HG02623 (cell line): ENCODE measurements around the gene IMPA2.
A peak's percentile ranks its signal among the peaks of the same experiment; 100 is the strongest.
"Not testable (repeated sequence)": the region's sequence is repeated elsewhere in the genome, so short reads cannot be mapped to it uniquely, and the experiment has no call there.

Experiments
- ATAC-seq: cut with Tn5 transposase; IDR thresholded peaks from one replicate; pipeline ENCODE4 v1.9.1; 2021; ENCODE audit warnings: moderate library complexity; ENCODE audit not compliant: unreplicated experiment

IMPA2 gene

DNA sequence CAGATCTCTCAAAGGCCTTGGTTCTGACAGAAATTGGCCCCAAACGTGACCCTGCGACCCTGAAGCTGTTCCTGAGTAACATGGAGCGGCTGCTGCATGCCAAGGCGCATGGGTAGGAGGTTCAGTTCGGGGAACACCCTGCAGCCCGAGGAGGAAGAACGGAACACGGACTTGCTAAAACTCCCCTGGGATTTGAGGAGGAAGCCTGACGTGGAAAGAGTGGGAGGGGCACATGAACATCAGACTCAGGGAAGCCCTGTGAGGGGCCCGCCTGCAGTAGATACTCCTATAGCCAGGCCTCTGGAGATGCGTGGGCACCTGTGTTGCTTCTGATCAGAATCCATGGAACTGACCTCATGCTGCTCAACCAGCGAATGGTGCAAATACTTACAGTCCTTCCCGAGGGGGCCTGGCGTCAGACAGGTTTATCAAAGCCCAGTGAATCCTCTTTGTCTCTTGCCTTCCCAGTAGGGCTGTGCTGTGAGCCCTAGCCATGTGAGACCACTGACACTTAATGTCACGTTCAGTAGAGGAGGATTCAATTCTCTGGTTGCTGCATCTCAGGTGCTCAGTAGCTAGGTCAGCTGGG, 46.8 kb downstream of the IMPA2 start:
- ATAC-seq, result no peak

DNA sequence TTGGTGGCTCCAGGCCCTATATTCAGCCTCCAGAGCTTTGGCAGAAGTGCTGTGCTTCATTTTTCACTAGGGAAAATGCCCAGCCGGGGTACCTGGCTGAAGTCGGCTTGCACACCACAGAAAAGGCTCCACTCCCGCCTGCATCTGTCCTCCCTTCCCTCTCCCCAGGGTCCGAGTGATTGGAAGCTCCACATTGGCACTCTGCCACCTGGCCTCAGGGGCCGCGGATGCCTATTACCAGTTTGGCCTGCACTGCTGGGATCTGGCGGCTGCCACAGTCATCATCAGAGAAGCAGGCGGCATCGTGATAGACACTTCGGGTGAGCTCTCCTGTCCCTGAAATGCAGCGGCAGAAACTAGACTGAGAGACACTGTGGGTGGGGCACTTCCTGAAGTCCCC, 47.4 kb downstream of the IMPA2 start:
- no peak for ATAC-seq

DNA sequence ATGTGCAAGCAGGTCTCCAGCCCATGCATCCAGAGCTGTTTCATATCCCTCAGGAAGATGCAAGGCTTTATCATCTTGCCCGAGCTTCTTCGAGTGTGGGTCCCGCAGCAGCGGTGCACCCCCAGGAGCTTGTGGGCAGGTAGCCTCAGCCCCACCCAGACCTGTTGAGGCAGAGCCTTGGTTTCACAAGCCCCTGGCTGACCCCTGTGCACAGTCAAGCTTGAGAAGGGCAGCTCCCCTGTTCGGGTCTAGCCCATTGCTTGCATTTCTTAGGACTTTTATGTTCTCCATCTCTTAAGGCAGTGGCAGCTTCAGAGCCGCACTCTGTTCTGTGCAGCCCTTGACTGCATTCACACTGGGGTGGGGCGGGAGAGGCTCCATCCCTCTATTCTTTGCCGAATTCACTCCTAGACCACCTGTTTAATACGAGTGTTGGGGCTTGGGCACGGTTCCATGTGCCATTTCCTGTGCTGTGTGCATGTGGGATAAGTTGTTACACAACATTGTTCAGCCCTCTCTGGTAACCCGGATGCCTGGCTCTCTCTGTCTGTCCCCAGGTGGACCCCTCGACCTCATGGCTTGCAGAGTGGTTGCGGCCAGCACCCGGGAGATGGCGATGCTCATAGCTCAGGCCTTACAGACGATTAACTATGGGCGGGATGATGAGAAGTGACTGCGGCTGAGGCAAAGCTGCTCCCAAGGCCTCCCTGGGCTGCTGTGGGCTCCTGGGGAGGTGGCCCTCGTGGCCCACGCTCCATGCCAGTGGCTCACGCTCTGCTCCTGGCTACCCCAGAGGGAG, 48.7 kb downstream of the IMPA2 start:
- ATAC-seq, result no peak

DNA sequence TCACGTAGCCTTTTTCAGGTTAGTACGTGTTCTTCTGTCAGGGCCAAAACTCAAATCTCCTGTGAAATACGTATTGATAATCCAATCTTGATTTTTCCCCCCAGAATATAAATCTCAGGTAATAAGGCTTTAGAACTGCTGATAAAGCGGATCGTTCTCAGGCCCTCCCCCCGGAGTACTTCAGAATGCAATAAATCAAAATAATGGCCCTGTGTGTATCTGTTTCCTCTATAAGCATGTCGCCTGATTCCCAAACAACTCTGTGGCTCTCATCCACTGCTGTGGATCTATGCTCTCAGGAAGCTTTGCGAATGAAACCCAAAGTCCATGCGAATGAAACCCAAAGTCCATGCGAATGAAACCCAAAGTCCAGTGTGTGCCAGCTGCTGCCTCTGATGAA, 49.4 kb downstream of the IMPA2 start:
- ATAC-seq, result no peak

DNA sequence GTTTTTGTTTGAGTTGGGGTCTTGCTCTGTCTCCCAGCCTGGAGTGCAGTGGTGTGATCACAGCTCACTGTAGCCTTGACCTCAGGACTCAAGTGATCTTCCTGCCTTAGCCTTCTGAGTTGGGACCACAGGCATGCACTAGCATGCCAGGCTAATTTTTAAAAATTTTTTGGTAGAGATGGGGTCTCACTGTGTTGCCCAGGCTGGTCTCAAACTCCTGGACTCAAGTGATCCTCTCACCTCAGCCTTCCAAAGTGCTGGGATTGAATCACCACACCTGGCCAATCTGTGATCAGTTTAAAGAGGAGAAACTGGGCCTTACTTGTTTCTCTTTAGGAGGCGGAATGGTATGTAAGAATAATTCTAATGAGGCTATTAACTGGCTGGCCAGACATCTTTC, 49.9 kb downstream of the IMPA2 start:
- no peak for ATAC-seq

DNA sequence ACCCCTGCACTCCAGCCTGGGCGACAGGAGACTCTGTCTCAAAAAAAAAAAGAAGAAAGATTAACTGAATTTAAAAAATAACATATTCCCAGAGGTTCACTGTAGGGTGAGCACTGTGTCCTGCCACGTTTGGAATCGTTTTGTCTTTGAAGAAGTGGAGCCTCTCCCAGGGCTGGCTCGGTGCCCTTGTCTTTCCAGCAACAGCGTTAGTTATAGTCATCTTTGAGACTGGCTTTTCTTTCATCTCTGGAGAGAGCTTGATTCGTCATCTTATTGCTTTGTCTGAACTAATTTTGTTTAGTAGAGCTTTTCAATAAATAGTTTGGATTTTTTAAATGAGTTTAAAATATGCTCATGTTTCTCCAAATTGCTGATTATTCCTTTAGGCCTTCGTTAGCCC, 50.5 kb downstream of the IMPA2 start:
- ATAC-seq, result no peak

DNA sequence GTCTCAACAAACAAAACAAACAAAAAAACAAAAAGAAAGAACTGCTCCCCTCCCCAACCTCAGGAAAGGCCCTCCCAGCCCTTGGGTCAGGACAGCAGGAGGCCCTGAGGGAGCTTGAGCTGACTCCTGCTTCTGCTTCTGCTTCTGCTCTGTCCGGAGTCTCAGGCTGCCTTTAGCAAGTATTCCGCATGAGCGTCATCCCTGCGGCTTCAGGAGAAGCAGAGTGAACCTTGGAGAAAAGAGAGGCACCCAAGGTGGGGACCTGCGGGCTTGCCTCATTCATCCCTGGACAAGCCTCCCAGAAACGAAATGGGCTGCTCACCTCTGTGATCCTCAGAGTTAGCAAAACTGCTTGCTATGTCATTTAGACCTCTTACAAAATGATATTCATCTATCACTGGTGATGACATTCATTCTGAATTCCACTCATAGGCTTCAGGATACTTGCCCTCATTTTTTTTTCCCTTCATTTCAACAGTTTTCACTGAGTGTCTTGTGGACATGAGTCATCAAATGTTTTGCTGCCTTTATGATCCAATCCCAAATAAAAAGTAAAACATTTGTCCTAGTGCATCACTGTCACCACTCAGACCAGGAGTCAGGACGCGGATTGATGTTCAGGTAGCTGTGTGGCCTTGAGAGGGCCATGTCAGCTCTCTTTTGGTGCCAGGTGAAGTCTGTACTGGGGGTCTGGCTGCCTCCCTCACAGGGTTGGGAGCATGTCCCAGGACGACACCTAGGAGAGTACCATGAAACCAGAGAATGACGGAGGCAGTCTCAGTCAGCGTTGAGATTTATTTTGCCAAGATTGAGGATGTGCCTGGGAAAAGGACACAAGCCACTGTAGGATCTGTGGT, 51.7 kb downstream of the IMPA2 start:
- no peak for ATAC-seq

DNA sequence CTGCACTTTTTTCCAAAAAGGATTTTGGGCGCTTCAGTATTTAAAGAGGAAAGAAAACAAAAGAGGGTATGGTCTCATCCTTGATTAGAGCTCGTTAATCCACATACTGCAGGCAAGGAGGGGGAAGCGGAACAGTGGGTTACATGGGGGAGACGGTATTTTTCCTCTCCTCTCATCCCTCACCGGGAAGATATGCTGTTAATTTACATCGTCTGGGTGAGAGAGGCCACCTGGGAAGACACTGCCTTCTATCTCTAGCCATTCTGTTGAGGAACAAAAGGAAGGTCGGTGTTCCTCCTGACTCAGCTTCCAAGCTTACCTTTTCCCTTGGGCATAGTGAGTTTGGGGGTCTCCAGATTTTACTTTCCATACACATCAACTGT, 52.3 kb downstream of the IMPA2 start:
- no peak for ATAC-seq

DNA sequence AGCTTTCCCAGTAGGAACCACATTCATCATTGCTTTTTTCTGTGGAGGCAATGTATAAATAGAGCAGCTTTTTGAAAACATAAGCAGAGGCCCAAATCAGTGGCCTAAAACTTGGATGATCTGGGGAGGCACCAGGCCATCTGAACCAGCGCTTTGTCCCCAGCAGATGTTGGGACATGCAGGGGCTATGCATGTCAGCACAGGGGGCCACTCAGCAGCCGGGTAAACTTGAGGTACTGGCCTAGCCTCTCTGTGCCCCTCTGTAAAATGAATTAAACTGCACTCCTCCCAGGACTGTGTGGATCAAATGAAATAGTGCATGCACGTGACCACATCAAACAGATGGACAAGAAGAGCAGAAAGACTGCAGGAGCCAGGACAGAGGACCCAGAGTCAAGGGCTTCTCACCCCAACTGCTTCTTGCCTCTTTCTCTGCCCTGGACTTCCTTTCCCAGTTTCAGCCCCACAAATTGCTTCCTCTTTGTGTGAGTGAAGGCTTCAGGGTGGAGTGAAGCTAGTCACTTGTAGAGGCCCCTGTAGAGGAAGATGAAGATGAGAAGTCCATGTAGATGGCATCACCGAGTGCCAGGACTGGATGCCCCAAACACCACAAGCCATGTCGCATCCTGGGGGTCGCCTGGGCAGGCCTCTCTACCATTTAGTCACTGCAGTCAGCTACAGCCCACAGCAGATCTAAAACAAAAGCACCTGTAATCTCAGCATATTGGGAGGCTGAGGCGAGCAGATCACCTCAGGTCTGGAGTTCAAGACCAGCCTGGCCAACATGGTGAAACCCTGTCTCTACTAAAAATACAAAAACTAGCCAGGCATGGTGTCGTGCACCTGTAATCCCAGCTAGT, 53.2 kb downstream of the IMPA2 start:
- ATAC-seq, result no peak

DNA sequence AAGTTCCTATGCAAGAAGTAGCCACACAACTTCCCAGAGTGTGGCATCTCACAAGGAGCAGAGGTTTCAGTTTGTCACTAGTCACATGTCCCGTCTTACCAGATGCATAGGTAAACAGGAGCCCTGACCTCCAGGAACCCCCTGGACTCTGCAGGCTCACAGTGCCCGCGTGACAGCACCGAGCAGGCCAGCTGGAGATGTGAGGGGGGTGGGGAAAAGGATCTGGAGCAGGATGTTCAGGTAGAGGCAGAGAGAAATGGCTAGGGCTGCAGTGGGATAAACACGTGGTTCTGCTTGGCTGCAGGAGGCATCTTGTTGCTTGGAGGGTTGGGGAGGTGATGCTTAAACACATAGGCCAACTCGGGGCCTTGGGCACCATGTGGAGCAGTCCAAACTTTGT, 54.2 kb downstream of the IMPA2 start:
- no peak for ATAC-seq

DNA sequence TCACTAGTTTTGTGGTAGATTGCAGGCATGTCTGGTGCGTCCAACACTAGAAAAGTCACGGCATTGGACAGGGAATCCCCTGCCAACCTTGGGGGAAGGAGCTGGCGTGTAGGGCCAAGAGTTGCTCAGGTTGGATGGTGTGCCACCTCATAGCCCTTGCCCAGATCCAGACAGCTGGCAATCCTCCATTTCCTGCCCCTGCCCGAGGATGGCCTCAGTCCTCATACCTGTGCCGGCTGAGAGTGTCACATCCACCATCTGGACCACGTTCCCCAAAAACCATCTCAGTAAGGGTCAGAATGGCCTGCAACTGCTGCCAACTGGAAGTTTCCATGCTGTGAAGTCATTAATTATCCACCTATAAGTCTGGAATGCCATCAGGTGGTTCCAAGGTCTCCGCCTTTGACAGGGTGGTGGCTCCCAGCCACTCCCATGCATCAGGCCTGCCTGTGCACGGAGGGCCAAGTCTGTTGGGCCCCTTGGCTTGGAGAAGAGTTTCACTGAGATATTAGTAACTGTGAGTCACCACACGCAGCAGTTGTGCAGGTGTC, 55.0 kb downstream of the IMPA2 start:
- no peak for ATAC-seq

DNA sequence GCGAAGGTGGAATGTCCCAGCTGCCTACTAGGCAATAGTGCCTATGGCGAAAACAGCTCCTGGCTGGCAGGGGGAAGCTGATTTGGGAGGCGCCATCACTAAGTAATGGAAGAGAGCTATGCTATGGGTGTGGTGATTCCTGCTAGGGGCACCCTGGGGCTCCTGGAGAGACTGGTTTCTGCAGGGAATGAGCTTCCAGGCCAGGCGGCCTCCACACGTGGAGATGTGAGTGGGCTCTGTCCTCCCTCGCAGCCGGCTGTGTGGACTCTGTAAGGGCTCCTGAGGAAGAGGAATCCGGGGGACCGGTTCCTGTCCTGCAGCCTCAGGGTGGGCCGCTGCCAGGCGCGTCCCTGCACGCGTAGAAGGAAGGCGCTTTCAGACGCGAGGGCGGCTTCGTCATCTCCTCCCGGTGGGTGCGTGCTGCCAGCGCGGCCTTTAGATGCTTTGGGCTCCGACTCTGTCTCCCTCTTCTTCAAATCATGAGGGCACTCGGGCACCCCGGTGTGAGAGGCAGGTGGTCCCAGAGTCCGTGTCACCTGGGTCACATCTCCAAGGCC, 56.9 kb downstream of the IMPA2 start:
- peak; percentile 15 for ATAC-seq

DNA sequence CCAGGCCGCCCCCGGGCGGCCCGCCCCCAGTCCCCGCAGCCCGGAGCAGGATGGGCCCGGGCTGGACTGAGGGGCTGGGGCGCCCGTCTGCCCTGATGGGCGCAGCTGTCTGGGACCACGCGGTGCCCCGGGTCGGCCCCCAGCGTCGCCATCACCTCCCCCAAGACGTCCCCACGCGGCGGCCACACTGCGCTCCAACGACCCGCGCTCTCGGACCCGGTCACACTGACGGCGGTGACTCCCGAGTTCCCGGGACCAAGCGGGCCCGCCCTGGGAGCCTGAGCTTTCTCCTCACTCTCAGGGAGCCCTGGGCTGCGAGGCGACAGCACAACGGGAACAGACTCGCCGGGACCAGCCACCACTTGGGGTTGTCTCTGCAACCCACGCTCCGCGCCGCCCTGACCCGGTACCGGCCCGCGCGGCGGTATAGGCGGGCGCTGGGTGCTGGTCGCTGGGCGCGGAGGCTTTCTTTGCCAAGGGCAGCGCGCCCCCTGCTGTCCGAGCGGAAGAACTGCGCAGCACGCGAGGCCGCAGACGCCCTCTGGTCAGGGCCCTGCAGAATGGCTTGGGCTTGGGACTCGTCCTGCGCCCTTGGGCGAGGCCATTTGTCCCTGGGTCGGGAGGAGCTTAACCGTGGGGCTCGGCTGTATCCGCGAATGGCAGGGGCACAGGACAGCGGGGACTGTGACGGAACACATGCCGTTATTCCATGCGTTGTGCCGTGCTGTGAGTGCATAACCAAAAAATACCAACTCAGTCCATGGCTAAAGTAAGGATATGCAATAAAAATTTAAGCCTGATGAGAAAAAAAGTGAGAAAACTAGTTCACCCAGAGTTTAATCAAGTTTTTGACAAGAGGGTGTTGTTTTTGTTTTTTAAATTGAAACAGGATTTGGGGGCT, 57.6 kb downstream of the IMPA2 start:
- peak; percentile 85 for ATAC-seq

DNA sequence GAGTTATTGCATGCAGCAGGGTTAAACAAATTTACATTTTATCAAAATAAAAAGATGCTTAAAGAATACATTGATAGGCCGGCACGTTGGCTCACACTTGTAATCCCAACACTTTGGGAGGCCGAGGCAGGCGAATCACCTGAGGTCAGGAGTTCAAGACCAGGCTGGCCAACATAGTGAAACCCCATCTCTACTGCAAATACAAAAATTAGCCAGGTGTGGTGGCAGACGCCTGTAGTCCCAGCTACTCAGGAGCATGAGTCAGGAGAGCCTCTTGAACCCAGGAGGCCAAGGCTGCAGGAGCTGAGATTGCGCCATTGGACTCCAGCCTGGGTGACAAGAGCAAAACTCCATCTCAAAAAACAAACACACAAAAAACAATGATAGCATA, 58.2 kb downstream of the IMPA2 start:
- ATAC-seq, result not testable (repeated sequence)

DNA sequence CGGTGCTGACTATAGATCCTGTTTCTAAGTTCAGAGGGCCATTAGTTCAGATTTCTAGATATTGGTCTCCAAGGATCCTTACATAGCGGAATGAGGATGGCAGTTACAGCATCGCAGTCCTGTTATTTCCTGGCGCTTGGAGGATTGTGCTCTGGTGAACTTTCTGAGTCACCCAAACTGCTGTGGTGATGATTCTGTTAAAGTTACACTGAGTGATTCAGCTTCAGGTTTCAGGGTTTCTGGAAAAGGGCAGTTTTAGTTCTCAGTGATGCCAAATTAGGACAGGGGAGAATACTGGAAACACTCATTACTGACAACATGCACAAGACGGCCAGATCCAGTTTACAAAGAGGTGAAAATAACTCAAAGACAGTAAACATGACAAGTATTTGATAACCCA, 60.3 kb downstream of the IMPA2 start:
- no peak for ATAC-seq

DNA sequence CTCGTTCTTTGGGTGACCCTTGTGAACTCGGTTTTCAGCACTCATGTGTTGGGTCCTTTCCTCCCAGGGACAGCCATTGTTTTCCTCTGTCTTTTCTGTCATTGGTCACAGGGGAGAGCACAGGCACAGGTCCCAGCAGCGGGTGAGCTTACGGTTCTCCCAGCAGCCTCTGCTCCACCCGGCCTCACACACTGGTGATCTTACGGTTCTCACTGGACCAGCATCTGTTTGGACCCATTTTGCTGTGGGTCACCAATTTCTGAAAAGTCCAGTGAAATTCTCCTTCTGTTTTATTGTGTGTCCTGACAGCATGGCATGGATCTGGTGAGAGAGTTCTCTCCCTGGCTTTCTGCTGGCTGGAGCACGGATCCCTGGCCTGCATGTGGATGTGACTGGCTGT, 62.5 kb downstream of the IMPA2 start:
- ATAC-seq, result no peak

DNA sequence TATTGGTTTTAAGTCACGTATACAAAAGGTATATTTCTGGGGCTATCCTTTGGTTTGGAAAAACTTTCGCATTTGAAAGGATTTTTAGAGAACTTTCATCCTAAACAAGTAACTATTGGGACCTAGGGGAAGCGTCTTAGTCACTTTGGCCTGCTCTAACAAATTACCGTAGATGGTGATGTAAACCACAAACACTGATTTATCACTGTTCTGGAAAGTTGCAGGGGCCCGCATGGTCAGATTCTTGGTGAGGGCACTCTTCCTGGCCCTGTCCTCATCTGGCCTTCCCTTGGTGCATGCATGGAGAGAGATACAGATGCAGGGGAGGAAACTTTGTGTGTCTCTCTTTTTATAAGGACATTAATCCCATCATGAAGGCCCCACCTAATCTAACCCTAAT, 63.3 kb downstream of the IMPA2 start:
- no peak for ATAC-seq

DNA sequence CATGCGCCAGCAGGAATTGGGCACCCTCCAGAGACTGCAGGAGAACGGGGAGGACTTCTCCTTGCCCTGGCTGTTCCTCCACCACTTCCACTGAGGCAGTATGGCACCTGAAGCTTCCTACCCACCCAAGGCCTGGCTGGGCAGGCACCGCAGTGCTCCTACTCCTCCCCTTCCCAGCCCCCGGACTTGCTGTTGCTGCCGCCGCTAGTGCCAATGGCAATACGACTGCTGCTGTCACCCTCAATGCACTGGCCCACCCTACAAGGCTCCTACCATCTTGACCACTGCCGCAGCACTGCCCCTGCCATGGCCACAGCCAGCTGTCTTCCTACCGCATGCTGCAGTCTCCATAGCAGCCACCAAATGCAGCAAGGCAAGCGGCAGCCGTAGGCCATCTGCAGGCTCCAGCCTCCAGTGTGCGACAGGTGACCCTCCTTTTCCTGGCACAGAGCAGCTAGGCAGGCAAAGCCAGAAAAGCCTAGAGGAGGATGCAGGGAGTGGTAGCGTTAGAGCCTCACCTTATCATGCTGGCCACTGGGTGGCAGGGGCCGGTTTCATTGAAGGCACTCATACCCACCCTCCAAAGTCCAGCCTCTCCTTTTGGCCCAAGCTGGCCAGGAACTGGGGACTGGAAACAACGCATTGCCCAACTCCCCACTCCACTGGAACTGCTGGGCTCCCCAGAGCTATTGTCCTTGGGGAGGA, 64.9 kb downstream of the IMPA2 start:
- no peak for ATAC-seq
